Glomerular visceral epithelial cell (primary cell): ENCODE data around the gene SPTBN5.

Experiments
- DNase-seq: peaks from one replicate; pipeline ENCODE4 v3.0.0-alpha.2; 2016; ENCODE audit errors: extremely low spot score

The SPTBN5 gene

DNA sequence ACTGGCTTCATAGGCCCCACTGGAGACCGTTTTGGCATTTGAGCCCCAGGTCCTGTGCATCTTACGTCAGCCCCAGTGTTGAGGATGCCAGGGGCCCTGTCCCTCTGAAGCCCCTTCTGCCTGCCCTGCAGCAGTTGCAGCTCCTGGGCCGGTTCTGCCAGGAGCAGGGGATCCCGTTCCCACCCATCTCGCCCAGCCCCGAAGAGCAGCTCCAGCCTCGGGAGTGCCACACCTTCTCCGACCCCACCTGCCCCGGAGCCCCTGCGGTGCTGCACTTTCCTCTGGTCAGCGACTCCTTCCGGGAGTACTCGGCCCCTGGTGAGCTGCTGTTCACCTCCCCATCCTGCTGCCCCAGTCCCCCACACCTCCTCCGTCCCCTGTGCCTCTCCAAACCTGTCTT, 46.6 kb downstream of the SPTBN5 start:
- DNase-seq: no peak

DNA sequence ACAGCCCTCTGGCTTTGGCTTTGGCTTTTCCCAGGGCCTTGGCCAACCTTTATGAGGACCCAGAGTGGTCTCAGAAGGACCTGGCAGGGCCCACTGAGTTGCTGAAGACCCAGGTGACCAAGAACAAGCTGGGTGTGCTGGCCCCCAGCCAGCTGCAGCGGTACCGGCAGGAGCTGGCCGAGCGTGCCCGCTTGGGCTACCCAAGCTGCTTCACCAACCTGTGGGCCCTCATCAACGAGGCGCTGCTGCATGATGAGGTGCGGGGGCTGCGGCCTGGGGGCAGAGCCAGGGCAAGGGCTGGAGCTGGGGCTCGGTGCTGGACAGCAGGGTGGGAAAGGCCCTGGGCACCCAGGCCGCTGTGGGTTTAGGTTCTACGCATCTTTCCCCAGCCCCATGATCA, 49.0 kb downstream of the SPTBN5 start:
- DNase-seq: no peak

DNA sequence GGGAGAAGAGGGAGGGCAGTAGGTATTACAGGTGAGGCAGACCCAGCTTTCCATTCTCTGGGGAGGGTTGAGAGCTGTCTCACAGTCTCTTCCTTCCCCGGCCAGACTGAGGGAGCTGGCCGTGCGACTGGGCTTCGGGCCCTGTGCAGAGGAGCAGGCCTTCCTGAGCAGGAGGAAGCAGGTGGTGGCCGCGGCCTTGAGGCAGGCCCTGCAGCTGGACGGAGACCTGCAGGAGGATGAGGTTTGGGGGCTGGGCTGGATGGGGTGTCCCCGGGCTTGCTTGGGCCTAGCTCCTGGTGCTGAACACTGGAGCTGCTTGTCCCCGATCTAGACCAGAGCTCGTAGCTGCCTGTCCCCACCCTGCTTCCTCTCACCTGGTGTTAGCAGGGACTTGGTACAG, 50.3 kb downstream of the SPTBN5 start:
- no peak for DNase-seq

DNA sequence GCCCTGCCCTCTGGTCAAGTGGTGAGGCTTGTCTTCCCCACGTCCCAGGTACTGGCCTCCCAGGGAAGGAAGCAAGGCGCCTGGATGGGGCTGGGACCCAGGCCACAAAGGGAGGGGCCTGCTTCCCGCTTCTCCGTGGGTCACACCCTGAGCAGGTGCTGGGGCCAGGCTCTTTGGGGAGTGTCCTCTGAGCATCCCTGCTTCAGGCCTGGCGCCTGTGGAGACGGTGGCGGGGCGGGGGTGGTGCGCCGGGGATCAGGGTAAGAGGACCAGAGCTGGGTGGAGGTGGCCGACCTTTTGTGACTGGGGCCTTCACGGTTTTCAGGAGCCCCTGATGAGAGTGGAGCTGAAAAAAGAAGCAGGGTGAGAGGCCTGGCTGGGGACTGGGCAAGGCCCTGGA, 51.6 kb downstream of the SPTBN5 start:
- DNase-seq: no peak

DNA sequence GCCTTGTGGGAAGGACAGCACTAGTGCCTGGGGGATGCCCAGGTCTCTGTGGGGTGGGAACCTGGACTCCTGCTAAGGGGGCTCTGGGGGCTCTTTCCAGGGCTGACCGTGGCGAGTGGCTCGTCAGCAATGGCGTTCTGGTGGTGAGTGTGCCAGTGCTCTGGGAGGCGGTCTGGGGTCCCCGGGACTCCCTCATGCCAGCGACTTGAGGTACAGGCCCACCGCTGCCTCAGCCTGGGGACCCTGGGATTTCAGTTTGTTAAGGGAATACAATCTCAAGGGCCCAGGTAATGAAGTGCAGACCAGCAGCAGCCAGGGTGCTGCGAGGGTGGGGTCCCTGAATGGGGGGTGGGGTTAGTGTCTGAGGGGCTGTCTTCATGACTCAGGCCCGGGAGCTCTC, 52.7 kb downstream of the SPTBN5 start:
- no peak for DNase-seq

- no peak for DNase-seq
These were observed 53.2 kb downstream of the SPTBN5 start for GRCh38 chr15:41840673-41841072.

DNA sequence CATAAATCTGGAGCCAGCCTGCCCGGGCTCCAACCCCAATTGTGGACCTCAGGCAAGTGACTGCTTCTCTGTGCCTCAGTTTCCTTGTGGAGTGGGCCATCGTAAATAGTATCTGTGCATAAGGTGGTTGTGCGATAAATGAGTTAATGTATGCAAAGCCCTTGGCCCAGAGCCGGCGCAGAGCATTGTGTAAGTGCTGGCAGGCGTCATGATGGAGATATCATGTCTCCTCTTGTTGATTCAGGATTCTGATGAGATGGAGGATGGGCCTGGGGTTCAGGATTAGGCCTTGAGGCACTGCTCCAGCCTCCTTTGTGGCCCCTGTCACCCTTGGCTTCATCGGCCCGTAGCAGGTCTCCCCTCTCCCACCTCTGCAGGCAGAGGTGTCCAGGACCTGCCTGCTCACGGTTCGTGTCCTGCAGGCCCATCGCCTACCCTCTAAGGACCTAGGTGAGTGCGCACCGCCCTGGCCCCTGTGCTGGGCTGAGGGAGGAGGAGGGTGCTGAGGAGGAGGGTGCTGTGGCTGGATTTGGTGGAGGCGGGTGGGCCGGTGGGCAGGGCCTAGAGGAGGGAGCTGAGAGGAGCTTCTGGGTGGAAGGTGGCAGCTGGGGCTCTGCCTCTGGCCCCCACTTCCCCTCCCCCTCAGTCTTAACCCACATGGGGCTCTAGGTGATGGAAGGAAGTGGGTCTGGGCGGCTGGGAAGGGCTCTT, 53.9 kb downstream of the SPTBN5 start:
- DNase-seq: no peak

- no peak for DNase-seq
These were observed 55.4 kb downstream of the SPTBN5 start, which contains the start of gene PLA2G4B for GRCh38 chr15:41838400-41838897. PLA2G4B (plus strand) TSS chr15:41838847; CDS start chr15:41838914, 67 bp downstream.

- no peak for DNase-seq
These were observed 57.0 kb downstream of the SPTBN5 start for GRCh38 chr15:41836713-41837454.

DNA sequence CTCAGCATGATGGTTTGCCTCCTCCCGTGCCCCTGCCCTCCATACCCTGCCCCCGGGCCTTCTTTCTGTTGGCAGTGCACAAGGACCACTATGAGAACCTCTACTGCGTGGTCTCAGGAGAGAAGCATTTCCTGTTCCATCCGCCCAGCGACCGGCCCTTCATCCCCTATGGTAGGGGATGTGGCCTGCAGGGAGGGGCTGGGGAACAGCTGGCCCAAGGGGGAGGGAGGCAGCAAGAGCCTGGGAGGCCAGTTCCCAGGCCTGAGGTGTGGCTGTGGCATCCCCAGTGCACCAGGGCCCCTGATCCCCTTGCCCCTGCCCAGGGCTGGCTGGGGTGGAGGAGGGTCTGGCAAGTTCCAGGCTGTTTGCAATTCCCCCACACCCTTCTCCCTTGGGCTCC, 57.8 kb downstream of the SPTBN5 start:
- DNase-seq: no peak

- no peak for DNase-seq
These were observed 59.8 kb downstream of the SPTBN5 start for GRCh38 chr15:41834096-41834495.

GRCh38 chr15:41832875-41833274, 61.0 kb downstream of the SPTBN5 start:
- peak; percentile 21 for DNase-seq

- no peak for DNase-seq
These were observed 61.6 kb downstream of the SPTBN5 start for GRCh38 chr15:41832208-41832607.

DNA sequence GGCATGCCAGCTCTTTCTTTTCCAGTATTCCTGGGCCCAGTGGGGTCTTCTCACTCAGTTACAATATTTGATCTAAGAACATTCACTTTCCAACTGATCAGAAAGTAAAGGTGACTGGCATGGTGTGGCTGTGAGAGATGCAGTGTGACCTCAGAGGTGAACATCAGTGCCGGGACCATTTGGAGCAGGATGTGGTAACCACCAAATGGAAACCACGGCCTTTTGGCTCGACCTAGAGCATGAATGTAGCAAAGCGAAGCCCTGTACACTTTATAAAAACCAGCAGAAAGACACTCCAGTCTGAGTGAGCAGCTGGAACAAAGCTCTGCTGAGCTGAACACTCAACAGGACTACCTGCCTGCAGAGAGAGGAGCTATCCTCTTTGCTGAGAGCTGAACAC, 62.6 kb downstream of the SPTBN5 start:
- DNase-seq: peak; percentile 42

DNA sequence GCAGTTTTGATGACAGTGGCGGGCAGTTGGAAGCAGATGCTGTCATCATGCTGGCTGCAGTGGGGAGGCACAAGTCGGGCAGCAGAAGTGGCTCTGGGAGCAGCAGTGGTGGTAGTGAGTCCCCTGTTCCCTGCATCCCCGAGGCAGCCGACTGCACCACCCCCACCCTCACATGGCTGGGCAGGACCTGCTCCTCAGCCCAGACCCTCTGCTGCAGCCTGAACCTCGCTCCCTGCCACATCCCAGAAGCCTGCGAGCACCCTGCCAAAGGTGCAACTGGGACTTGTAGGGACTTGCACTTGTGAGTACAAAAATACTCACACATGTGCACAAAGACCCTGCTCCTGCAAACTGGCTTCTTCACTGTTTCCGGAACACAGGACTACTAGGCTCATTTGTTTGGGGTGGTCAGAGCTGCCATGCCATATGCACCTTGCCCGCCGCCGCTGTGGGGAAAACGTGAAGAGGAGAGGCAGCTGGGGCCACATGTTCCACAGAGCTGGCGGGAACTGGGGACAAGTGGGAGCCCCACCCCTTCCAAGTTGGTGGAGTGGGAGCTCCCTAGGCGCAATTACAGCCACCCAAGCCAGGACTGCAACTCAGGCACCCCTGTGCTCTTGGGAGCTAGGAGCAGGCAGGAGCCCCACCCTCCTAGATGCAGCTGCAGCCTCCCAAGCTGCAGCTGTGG, 63.8 kb downstream of the SPTBN5 start:
- no peak for DNase-seq

- no peak for DNase-seq
These were observed 65.1 kb downstream of the SPTBN5 start for GRCh38 chr15:41828807-41829141.

- DNase-seq: peak; percentile 92
These were observed 65.7 kb downstream of the SPTBN5 start, which contains the start of gene JMJD7 for GRCh38 chr15:41827880-41828806. JMJD7 (plus strand) TSS chr15:41828092; CDS start chr15:41828125, 33 bp downstream.

DNA sequence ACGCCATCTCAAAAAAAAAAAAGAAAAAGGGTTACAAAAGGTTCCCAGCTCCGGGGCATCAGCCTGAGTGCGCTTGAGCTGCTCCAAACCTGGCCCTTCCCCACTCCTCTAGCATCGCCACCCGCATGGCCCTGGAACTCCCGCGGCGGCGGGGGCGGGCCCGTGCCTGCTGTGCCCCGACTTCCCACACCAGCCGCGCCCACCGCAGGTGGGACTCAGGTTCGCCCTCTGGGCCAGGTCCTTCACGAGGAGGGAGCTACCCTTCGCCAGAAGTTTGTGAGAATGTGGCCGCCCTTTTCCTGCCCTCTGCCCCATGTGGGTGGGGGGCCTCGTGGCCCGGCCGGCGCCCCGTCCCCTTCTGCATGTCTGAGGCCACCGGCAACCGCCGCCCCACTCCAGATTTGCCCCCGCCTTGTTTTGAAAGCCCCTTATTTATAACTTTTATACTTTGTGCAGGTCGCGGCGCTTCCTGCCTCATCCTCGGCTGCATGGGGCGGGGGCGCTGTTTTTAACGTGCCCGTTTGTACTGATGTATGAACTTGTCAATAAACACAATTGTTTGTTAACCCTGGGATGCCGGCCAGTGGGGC, 66.5 kb downstream of the SPTBN5 start:
- no peak for DNase-seq

DNA sequence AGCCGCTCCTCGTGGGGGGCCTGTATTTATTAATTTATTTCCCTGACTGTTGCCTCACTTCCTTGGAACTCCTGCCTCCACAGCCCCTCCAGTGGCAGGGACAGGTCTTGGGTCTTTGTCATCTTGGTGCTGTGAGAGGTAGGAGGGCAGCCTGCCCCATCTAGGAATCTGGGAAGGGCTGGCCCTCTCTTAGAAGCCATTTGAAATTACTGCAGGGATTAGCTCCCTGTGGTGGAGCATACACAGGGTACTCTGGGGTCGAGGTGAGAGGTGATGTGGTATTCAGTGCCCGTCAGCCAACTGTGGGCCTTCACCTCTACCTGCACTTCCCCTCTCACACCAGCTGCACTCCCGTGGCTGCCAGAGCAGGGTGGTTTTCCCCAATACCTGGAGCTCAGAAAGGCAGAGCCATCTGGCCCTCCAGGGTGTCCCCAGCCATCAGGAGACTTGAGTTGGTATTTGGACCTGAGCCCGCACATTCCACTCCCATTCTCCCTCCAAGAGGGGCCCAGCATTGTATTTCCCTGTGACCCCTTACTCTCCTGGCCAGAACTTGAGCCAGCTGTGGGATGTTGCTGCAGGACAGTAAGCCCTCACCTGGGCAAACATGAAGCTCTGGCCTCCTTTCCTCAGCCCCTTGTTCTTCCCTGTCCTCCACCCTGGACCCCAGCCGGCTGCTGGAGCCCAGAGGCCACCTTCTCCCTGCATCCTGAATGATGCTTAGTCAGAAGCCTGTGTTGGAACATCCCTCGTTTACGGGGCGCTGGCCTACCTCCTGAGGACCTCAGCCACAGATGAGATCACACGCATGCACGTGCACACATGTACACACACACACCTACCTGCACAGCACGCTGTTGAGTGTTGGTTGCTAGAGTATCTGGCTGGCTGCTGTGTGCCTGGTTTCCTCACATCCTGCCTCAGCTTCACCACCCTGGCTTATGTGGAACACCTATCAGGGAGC, 68.0 kb downstream of the SPTBN5 start:
- DNase-seq: no peak

DNA sequence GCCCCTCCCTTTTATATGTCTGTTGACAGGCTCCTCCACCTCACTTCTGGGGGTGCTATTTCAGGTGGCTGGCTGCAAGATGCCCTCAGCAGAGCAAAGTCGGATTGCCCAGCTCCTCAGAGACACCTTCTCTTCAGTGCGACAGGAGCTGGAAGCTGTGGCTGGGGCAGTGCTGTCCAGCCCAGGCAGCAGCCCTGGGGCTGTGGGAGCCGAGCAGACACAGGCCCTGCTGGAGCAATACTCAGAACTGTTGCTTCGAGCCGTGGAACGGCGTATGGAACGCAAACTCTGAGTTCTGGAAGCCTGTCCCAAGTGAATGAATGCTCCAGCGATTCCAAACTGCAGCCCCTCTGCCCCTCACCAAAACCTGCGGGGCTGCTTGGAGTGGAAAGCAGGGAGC, 68.7 kb downstream of the SPTBN5 start:
- no peak for DNase-seq
